Lower leg skin (tissue), 3 donors: Measurements from ENCODE around the gene PRAMEF1.

ENCODE experiments used
- CTCF ChIP-seq, 3 donors: fragments of 450-650 bp; IDR thresholded peaks; one replicate each; pipeline ENCODE4 v1.5.1; 2016; ENCODE audit warnings: antibody characterized with exemption in 3 of 3, mild to moderate bottlenecking in 3 of 3, moderate library complexity in 2 of 3
- POLR2A ChIP-seq, 2 donors: fragments of 450-650 bp; IDR thresholded peaks; one replicate each; pipeline ENCODE4 v1.6.1; 2016 to 2017; ENCODE audit warnings: antibody characterized with exemption in 2 of 2, mild to moderate bottlenecking in 1 of 2, moderate library complexity in 1 of 2

DNA sequence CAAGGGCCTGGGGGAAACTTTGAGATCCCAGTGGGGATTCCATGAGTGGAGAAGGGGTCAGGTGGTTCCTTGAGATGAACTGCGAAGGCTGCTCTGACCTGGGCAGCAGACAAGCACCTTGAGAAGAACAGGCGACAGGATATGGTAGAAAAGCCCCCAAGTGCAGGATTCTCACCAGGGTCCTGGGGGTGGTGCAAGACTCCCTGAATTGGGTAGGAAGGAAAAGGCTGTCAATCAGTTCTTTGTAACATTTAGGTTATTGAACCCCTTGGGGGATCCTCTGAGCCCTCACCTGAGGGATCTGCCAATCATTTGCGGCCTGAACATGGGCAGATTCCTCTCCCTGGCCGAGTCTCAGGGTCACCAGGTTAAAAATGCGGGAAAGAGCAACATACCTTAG is 20.0 kb upstream of the PRAMEF1 start:
- no peak for TF ChIP-seq POLR2A (IDR thresholded peaks at IDR 0.05)
- TF ChIP-seq CTCF (IDR thresholded peaks at IDR 0.05), result no peak
